ENCODE measurements around the gene CTNNA1.

- TF ChIP-seq USF2 (IDR thresholded peaks at IDR 0.05; ENCODE audit: borderline replicate concordance, low read depth, low read length) (no peak), TAF1 (IDR thresholded peaks at IDR 0.05; ENCODE audit: borderline replicate concordance, low read depth, low read length) (no peak), MXI1 (IDR thresholded peaks at IDR 0.05; ENCODE audit: low read depth, low read length) (no peak), CTCF (IDR thresholded peaks at IDR 0.05) (no peak), REST (IDR thresholded peaks at IDR 0.05; ENCODE audit: low read depth, low read length) (no peak), FOXM1 (IDR thresholded peaks at IDR 0.05; ENCODE audit: low read depth) (no peak), YY1 (IDR thresholded peaks at IDR 0.05; ENCODE audit: low read depth) (no peak), FOSL2 (IDR thresholded peaks at IDR 0.05; ENCODE audit: borderline replicate concordance, low read depth) (no peak), SMC3 (IDR thresholded peaks at IDR 0.05; ENCODE audit: low read depth, low read length) (no peak), TCF12 (IDR thresholded peaks at IDR 0.05) (no peak), POLR2AphosphoS5 (IDR thresholded peaks at IDR 0.05; ENCODE audit: low read depth, low read length) (no peak), ZBTB33 (IDR thresholded peaks at IDR 0.05; ENCODE audit: borderline replicate concordance, low read depth) (no peak)
Measured at GRCh38 chr5:138770977-138771376, 17.8 kb downstream of the CTNNA1 start.

Measured in SK-N-SH (cell line).